Keratinocyte (primary cell): ENCODE data around the gene OARD1.

ENCODE experiments used
- EZH2 ChIP-seq: IDR thresholded peaks from one replicate; pipeline ENCODE4 v1.6.1; 2012; ENCODE audit warnings: inconsistent platforms, mild to moderate bottlenecking, low read length, moderate library complexity
- TF ChIP-seq, protein P1 (sequence below), 3 experiments: IDR thresholded peaks in 1 of 3; conservative IDR thresholded peaks in 1 of 3; optimal IDR thresholded peaks in 1 of 3; 2 replicates in 2 of 3; 3 replicates in 1 of 3; pipeline versions ENCODE3 to v1.5.1; 2011; ENCODE audit warnings: low read length in 3 of 3, mild to moderate bottlenecking in 3 of 3, moderate library complexity in 2 of 3, control low read depth in 1 of 3, inconsistent platforms in 1 of 3; ENCODE audit not compliant: insufficient read depth in 2 of 3; ENCODE audit errors: extremely low read depth in 1 of 3

- TF ChIP-seq, protein P1, sequence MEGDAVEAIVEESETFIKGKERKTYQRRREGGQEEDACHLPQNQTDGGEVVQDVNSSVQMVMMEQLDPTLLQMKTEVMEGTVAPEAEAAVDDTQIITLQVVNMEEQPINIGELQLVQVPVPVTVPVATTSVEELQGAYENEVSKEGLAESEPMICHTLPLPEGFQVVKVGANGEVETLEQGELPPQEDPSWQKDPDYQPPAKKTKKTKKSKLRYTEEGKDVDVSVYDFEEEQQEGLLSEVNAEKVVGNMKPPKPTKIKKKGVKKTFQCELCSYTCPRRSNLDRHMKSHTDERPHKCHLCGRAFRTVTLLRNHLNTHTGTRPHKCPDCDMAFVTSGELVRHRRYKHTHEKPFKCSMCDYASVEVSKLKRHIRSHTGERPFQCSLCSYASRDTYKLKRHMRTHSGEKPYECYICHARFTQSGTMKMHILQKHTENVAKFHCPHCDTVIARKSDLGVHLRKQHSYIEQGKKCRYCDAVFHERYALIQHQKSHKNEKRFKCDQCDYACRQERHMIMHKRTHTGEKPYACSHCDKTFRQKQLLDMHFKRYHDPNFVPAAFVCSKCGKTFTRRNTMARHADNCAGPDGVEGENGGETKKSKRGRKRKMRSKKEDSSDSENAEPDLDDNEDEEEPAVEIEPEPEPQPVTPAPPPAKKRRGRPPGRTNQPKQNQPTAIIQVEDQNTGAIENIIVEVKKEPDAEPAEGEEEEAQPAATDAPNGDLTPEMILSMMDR (optimal IDR thresholded peaks at IDR 0.05 in 1 of 3, IDR thresholded peaks at IDR 0.05 in 1 of 3, conservative IDR thresholded peaks at IDR 0.05 in 1 of 3; ENCODE audit: extremely low read depth in 1 of 3, insufficient read depth in 2 of 3, low read length in 3 of 3): no peak
- TF ChIP-seq EZH2: no peak
Measured at GRCh38 chr6:41079080-41079479, 6.9 kb upstream of the OARD1 start.
